ENCODE data around the gene STKLD1. TPM values are rescaled to one million over a fixed set of nuclear protein-coding genes. Genes with fewer than 3 reads are reported as not detected.
A peak's percentile ranks its signal among the peaks of the same experiment; 100 is the strongest.

The STKLD1 gene
- total RNA-seq, 1 donor from 2014 or later, result under 0.01 TPM

DNA sequence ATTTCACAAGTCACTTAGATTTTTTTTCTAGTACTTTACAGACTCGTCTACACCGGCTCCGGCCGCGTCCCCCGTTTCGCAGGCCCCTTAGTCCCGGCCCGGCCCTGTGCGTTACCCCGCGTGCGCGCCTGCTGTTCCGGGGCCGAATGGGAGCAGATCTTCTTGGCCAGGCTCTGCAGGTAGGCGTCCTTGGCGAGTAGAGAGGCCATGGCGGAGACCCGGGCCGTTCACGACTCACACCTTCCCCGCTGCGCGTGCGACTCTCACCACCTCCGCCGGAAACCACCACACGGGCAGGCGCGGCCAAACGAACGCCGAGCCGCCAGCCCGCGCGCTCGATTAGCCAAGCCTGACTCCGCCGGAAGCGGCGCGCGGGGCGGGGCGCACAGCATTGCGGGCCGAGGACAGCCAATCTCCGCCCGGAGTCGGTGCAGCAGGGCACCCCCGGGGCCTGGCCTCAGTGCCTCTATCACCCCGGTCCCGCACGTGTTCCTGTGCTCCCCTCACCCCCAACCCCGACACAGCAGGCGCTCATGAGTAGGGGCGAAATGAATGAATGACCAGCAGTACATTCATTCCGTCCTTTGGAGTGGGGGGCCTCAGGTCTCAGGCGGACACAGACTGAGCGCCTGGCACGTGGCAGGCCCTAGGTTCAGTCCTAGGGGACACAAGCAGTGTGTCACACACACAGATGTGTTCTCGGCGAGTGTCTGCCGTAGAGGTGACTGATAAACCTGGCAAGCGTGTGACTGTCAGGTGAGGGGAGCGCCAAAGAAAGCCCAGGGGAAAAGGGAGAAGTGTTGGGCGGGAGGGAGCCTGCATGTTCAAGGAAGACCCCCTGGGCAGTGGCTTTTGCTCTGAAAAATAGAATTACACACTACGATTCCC lies 40.0 kb upstream of the STKLD1 start, which contains the start of gene SURF6:
Gene SURF6 (minus strand): TSS at position 265 of the 888 bp plus-strand sequence. CDS start 56 bp downstream, at position 209.
- no peak for FAIRE-seq
- peak; percentile 71 for DNase-seq (ENCODE audit: low read depth)
- Histone ChIP-seq H3K36me3 (ENCODE audit: control insufficient read depth, insufficient read depth, low read length) (peaks cover 30% of the 10 kb centered on the region), H3K4me3 (ENCODE audit: low read depth, low read length) (peak within 1 kb of the TSS; percentile 94), H3K27me3 (ENCODE audit: control insufficient read depth, insufficient read depth, low read length) (no peaks in the 10 kb centered on the region)
- TF ChIP-seq, protein P1, sequence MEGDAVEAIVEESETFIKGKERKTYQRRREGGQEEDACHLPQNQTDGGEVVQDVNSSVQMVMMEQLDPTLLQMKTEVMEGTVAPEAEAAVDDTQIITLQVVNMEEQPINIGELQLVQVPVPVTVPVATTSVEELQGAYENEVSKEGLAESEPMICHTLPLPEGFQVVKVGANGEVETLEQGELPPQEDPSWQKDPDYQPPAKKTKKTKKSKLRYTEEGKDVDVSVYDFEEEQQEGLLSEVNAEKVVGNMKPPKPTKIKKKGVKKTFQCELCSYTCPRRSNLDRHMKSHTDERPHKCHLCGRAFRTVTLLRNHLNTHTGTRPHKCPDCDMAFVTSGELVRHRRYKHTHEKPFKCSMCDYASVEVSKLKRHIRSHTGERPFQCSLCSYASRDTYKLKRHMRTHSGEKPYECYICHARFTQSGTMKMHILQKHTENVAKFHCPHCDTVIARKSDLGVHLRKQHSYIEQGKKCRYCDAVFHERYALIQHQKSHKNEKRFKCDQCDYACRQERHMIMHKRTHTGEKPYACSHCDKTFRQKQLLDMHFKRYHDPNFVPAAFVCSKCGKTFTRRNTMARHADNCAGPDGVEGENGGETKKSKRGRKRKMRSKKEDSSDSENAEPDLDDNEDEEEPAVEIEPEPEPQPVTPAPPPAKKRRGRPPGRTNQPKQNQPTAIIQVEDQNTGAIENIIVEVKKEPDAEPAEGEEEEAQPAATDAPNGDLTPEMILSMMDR (IDR thresholded peaks at IDR 0.05; ENCODE audit: insufficient read depth, low read length, severe bottlenecking), result no peak

DNA sequence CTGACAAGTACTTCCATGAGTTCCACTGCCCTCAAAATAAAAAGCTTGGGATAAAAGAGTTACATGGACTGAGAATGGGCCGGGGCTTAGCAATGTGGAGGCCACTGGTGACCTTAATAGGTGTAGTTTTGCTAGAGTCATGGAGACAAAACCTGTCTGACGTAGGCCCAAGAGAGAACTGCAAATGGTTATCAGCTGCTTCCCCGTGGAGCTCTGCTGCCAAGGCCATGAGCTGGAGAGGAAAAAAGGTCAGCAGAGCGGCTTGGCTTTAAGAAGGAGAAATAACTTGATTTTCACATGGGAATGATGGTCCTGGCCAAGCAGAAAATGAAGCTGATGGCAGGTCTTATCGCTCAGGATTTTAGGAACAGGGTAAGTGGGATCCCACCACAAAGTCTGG lies 36.5 kb upstream of the STKLD1 start:
- DNase-seq (ENCODE audit: low read depth) (no peak), FAIRE-seq (no peak)
- TF ChIP-seq, protein P1 (IDR thresholded peaks at IDR 0.05; ENCODE audit: insufficient read depth, low read length, severe bottlenecking), result no peak
- Histone ChIP-seq H3K36me3 (ENCODE audit: control insufficient read depth, insufficient read depth, low read length) (peaks cover 30% of the 10 kb centered on the region), H3K4me3 (ENCODE audit: low read depth, low read length) (no peak overlapping the region), H3K27me3 (ENCODE audit: control insufficient read depth, insufficient read depth, low read length) (no peaks in the 10 kb centered on the region)

DNA sequence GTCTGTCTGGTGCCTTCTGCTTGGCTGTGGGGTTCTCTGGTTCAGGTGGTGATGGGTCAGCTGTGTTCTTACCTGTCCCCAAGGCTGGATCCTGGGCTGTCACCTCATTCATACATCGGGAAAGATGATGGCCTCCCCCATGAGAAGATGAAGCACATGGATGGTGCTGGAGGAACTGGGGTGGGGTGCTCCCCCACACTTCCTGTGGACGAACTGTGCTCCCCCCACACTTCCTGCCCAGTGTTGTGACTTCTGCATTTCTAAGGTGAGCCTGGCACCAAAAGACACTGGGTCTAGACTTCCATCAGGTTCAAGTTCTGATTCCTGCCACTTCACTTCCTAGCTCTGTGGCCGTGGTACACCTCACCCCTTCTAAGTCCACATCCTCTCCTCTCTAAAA lies 35.9 kb upstream of the STKLD1 start:
- Histone ChIP-seq H3K27me3 (ENCODE audit: control insufficient read depth, insufficient read depth, low read length) (no peaks in the 10 kb centered on the region), H3K36me3 (ENCODE audit: control insufficient read depth, insufficient read depth, low read length) (peaks cover 36% of the 10 kb centered on the region), H3K4me3 (ENCODE audit: low read depth, low read length) (no peak overlapping the region)
- peak; percentile 47 for FAIRE-seq
- TF ChIP-seq, protein P1 (IDR thresholded peaks at IDR 0.05; ENCODE audit: insufficient read depth, low read length, severe bottlenecking), result no peak
- no peak for DNase-seq (ENCODE audit: low read depth)

DNA sequence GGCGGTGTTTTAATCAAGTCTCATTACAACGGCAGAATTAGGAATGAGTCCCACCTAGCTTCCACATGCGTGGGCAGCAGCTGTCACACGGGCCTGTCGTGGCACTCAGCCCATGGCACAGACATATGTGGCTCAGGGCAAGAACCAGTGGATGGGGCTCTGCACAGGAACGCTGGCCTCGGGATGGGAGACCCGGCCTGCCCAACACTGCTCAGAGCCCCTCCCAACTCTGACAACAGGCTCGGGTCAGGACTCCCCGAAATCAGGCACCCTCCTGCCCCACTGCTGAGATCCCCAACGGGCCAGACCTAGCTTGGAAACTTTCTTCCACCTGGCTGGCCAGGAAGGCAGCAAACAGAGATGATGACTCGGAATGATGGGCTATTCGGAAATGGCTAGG lies 35.2 kb upstream of the STKLD1 start:
- peaks cover 40% of the 10 kb centered on the region for H3K36me3 ChIP-seq (ENCODE audit: control insufficient read depth, insufficient read depth, low read length)

DNA sequence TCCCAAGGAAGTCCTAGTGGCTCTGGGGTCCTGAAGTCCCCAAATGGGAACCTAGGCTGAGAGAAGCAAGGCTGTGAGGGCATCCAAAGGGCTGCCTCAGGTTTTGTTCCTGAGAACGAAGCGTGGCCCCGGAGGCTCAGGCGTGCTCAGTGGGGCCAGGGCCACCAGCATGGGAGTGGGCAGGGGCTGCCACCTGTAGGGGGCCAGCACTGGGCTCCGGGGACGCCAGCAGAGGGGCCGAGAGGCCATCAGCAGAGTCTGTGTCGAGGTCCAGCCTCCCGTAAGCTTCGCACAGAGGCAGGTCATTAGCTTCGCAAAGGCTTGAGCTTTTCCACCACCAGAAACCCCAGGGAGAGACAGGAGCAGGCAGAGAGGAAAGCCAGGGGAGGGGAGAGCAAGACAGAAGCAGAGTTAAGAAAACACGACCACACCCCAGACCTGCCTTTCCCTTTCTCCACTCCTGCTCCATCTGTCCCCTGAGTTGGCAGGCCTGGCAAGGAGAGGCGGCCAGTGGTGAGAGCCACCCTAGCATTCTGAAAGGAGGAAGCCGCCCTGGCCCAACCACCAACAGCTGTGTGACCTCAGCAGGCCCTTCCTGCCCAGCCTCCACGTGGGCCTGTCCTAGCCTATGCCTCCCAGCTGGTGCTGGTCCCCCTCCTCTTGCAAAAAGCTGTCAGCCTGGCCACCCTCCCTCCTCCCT lies 34.6 kb upstream of the STKLD1 start:
- DNase-seq (ENCODE audit: low read depth) (no peak), FAIRE-seq (no peak)
- Histone ChIP-seq H3K27me3 (ENCODE audit: control insufficient read depth, insufficient read depth, low read length) (no peaks in the 10 kb centered on the region), H3K36me3 (ENCODE audit: control insufficient read depth, insufficient read depth, low read length) (peaks cover 40% of the 10 kb centered on the region), H3K4me3 (ENCODE audit: low read depth, low read length) (no peak overlapping the region)
- TF ChIP-seq, protein P1 (IDR thresholded peaks at IDR 0.05; ENCODE audit: insufficient read depth, low read length, severe bottlenecking), result no peak

More for the DNA sequence above, 35.2 kb upstream of the STKLD1 start:
- TF ChIP-seq, protein P1 (IDR thresholded peaks at IDR 0.05; ENCODE audit: insufficient read depth, low read length, severe bottlenecking), result no peak
- DNase-seq (ENCODE audit: low read depth) (no peak), FAIRE-seq (no peak)
- Histone ChIP-seq H3K4me3 (ENCODE audit: low read depth, low read length) (no peak overlapping the region), H3K27me3 (ENCODE audit: control insufficient read depth, insufficient read depth, low read length) (no peaks in the 10 kb centered on the region)
